HG03575 (cell line): ENCODE data around the gene SHC2.

Experiments used
- ATAC-seq: cut with Tn5 transposase; IDR thresholded peaks from one replicate; pipeline ENCODE4 v1.9.1; 2021; ENCODE audit not compliant: unreplicated experiment, insufficient number of reproducible peaks, low FRiP score; ENCODE audit errors: extremely low read depth

Gene SHC2

DNA sequence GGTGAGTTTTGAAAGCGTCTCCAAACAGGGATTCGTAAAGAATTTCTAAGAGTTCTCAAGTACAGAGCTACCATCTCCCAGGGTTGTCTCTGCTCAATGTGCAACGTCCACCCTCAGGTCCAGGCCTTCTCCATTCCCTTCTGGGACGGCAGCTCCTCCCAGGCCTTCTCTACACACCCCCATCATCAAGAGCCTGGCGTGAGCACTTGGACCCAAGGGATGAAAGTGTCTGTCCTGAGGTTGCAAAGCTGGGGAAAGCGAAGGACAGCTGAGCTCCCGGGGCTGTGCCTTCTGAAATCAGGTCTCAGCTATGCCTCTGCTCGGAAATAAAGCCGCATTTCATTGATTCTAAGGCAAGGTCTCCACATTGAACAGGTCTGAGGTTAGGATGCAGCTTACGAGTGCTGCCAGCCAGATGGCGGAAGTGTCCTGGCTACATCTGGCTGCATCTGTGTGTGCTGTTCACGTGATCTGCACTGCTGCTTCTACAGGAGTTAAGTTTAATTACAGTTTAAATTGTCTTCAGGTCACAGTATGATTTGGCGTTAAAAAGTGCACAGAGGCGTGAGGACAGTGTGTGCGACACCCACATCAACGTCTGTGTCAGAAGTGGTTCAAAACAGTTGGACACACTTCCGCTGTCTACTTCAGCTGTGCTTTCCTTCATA lies 89.2 kb downstream of the SHC2 start:
- ATAC-seq, result no peak

DNA sequence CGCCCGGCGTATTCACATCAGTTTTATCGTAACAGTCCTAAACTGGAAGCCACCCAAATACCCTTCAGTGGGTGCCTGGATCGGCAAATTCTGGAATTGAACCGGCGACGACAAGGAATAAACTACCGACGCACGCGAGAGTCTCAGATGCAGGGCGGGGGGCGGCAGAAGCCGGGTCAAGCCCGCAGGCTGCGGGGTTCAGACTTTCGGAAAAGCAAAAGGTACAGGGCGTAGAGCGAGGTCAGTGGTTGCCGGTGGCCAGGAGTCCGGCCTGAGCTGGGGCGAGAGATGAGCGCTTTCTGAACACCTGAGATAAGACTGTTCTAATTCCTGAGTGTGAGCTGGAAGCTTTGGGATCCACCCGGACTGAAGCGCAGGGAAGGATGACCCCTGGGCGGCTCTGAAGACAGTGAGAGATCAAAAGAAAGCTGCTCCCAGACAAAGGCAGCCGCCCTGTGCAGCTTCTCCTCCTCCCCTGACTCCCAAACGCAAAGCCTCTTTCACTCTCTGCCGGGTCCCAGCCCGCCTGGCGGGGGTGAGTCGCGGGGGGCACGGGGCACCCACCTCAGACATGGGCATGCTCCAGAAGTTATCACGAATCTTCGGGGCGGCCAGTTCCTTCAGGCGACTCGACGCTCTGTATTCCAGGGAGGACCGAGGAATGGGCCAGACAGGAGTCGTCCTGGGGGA lies 90.0 kb downstream of the SHC2 start:
- ATAC-seq, result no peak

- no peak for ATAC-seq
These were observed 91.0 kb downstream of the SHC2 start for GRCh38 chr19:369876-370275.

- no peak for ATAC-seq
These were observed 91.6 kb downstream of the SHC2 start for GRCh38 chr19:369256-369655.

GRCh38 chr19:368630-369024 lies 92.2 kb downstream of the SHC2 start:
- no peak for ATAC-seq

GRCh38 chr19:367963-368629 lies 92.7 kb downstream of the SHC2 start:
- ATAC-seq, result no peak

GRCh38 chr19:367561-367960 lies 93.3 kb downstream of the SHC2 start:
- no peak for ATAC-seq

DNA sequence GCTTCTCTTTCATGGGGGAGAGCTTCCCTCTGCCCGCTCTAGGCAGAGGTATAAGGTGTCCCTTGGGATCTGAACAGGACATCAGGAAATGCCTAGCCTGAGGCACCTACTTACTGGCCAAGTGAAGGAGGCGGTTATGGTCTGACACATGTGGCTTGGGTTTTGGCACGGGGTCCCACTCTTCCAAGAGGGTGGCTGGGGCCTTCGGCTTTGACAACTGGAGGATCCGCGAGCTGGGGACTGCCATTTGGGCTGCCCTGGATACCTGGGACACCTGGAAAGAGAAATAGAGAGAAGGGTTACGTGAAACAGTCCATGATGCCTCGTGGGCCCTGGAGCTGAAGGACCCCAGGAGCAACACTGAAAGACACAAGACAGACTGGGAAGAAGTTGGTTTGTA lies 93.9 kb downstream of the SHC2 start:
- ATAC-seq, result no peak
